ENCODE measurements around the gene SH3BP5L.

SH3BP5L gene

DNA sequence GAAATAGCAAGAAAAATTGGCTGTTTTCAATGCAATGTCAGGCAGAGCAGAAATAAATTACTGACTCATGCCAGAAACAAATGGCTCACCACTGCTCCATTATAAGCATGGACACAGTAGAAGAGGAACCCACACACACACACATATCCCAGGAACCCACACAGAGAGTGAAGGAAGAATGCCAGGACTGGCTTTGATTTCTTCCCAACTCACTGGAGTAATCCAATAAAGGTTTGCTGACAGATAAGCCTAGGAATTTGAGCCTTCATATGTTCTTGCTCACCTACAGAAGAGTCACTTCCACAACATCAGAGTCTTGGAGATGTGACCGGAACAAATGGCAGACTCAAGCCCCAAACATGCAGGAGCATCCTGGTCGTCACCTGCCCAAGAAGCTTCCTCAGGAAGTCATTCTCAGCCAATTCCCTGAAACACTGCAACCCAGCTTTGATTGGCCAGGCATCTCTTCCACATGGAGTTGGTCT, 2.2 kb downstream of the SH3BP5L start:
- peak; percentile 47 to 62 for DNase-seq (ENCODE audit: low read depth in 2 of 2)
- TF ChIP-seq, protein P1, sequence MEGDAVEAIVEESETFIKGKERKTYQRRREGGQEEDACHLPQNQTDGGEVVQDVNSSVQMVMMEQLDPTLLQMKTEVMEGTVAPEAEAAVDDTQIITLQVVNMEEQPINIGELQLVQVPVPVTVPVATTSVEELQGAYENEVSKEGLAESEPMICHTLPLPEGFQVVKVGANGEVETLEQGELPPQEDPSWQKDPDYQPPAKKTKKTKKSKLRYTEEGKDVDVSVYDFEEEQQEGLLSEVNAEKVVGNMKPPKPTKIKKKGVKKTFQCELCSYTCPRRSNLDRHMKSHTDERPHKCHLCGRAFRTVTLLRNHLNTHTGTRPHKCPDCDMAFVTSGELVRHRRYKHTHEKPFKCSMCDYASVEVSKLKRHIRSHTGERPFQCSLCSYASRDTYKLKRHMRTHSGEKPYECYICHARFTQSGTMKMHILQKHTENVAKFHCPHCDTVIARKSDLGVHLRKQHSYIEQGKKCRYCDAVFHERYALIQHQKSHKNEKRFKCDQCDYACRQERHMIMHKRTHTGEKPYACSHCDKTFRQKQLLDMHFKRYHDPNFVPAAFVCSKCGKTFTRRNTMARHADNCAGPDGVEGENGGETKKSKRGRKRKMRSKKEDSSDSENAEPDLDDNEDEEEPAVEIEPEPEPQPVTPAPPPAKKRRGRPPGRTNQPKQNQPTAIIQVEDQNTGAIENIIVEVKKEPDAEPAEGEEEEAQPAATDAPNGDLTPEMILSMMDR (IDR thresholded peaks at IDR 0.05; ENCODE audit: low read depth, low read length): no peak
- peak overlapping the region in 1 of 2 donors; percentile 93 for H3K4me3 ChIP-seq (replicated peaks in 1 of 2; ENCODE audit: low read depth in 2 of 2, low read length in 2 of 2)

DNA sequence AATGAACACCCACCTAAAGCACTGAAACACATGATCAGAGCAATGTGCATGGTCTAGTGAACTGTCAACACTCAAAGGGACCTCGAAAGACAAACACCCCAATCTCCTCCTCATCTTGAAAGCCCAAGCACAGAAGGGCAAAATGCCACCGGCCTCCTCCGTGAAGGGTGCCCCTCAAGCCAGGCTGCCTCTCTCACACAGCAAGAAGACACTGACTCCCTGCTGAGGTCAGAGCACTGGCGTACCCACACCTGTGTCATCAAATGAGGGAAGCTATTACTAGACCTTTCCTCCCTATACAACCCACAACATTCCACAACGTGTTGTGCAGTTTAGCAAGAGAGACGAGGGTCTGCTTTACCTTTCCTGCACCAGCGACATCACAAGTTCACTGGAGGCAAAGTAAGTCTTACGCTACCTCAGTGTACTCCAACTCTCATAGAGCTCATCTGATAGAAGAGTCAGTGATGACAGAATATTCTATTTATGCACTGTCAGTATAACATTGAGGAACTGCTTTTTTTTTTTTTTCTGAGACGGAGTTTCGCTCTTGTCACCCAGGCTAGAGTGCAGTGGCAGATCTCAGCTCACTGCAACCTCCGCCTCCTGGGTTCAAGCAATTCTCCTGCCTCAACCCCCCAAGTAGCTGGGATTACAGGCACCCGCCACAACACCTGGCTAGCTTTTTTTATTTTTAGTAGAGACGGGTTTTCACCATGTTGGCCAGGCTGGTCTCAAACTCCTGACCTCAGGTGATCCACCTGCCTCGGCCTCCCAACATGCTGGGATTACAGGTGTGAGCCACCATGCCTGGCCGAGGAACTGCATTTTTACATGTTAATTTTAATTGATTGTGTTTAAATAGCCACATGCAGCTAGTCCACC, 3.3 kb downstream of the SH3BP5L start:
- DNase-seq (ENCODE audit: low read depth in 2 of 2): no peak
- TF ChIP-seq, protein P1 (IDR thresholded peaks at IDR 0.05; ENCODE audit: low read depth, low read length): no peak
- peak overlapping the region in 1 of 2 donors; percentile 18 for H3K4me3 ChIP-seq (replicated peaks in 1 of 2; ENCODE audit: low read depth in 2 of 2, low read length in 2 of 2)

DNA sequence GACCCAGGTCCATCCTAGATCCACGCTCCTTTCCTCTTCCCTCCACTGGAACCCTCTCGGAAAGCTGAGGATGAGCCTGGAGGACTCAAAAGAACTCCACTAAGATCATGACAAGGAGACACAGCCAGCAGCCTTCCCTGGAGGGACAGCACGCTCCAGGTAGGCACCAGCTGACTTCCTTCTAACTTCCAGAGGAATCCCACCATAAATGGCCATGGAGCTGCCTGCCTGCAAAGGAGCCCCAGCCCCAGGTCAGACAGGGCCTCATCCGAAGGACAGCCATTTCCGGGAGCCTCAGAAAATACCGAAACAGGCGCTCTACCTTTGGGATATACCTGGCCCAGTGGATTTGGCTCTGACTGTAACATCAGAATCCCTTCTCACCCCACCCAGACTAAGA, 4.1 kb downstream of the SH3BP5L start:
- no peak for DNase-seq (ENCODE audit: low read depth in 2 of 2)
- TF ChIP-seq, protein P1 (IDR thresholded peaks at IDR 0.05; ENCODE audit: low read depth, low read length): no peak
- no peak overlapping the region for H3K4me3 ChIP-seq (replicated peaks in 1 of 2; ENCODE audit: low read depth in 2 of 2, low read length in 2 of 2)

DNA sequence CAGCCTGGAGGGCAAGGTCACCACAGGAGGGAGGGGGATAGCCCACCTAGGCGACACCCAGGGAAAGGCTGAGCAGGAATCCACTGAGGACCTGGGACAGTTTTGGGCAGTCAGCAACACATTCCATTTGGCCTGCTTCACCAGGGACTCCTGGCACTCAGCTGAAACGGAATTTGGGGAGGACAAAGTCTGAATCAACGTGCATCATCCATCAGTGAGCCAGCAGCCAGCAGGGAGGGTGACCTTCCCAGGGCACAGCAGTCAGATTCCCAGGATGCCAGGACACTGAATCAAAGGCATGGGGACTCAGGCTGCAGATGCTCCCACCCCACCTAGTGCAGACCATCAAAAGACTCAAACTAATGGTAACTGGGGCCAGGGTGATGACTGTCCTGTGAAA, 4.6 kb downstream of the SH3BP5L start:
- TF ChIP-seq, protein P1 (IDR thresholded peaks at IDR 0.05; ENCODE audit: low read depth, low read length): no peak
- peak; percentile 52 to 92 for DNase-seq (ENCODE audit: low read depth in 2 of 2)
- no peak overlapping the region for H3K4me3 ChIP-seq (replicated peaks in 1 of 2; ENCODE audit: low read depth in 2 of 2, low read length in 2 of 2)

DNA sequence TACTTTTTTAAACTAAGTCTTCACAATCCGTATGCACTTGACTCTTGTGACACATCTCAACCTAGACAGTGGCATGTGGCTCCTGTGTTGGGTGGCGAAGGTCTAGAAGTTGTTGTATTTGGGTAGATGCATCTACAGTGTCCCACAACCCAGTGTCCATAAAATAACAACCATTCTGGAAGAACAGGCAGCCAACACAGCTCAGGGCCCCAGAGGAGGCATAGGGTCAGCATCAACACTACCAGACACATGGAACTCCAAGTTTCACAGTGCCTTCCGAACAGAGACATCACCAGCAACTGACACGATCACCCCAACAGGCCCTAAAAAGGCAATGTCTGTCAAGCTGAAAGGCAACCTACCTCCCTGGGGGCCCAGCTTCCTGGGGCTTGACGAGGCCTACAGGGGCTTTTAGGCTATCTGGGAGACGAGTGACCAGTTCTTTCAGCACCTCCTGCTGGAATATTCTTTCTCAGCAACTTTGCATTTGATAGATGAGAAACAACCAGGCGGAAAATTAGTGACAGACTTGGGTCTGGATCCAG, 5.6 kb downstream of the SH3BP5L start:
- no peak for DNase-seq (ENCODE audit: low read depth in 2 of 2)
- H3K4me3 ChIP-seq (replicated peaks in 1 of 2; ENCODE audit: low read depth in 2 of 2, low read length in 2 of 2): no peak overlapping the region
- TF ChIP-seq, protein P1 (IDR thresholded peaks at IDR 0.05; ENCODE audit: low read depth, low read length): no peak

DNA sequence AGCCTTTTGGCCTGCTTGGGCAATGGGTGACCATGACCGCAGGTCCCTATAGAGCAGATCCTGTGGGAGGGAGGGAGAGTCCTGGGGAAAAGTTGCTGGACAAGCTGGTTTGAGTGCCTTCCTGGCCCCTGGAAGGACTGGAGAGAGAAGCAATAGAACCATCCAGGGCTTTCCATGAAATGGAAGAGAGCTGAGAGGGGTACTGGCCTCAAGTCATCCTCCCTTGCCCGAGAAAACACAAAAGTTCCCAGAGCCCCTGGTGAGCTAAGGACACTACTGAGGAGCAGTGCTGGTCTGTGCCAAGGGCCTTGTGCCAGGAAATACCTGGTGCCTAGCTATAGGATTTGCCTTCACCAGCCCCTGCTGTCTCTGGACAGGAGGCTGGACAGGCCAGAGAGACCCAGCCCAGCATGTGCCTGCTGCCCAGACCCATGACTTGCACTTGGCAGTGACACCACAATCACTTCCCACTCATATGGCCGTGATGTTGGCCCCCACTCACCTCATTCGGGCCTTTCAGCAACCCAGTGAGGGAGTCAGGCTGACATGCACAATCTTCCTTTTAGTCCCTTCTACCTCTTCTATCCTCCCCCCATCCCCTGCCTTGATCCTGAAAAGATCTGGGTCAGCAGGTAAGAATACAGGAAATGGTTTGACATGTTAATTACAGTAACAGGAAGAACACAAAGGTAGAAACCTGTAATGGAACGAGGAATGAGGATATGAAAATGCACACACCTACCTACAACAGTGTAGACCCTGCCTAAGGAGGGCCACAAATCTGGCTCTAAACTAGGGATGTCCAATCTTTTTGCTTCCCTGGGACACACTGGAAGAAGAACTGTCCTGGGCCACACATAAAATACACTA, 7.0 kb downstream of the SH3BP5L start:
- TF ChIP-seq, protein P1 (IDR thresholded peaks at IDR 0.05; ENCODE audit: low read depth, low read length): no peak
- no peak overlapping the region for H3K4me3 ChIP-seq (replicated peaks in 1 of 2; ENCODE audit: low read depth in 2 of 2, low read length in 2 of 2)
- no peak for DNase-seq (ENCODE audit: low read depth in 2 of 2)

Data from cardiac fibroblast (primary cell).